SK-N-SH treated with all-trans-retinoic acid at 6 μM for 48 hours (cell line): ENCODE data around the gene PDE4B.

Source experiments
- ATAC-seq: fragments of 200-7000 bp; cut with Tn5 transposase; 3 replicates; pipeline ENCODE4 v1.9.1; 2020; ENCODE audit warnings: mild to moderate bottlenecking, moderate library complexity
- ARNTL ChIP-seq: fragments of 450-650 bp; formaldehyde crosslinking; IDR thresholded peaks from 2 replicates; pipeline ENCODE4 v1.5.0; 2020; ENCODE audit warnings: low read depth, mild to moderate bottlenecking, moderate library complexity, borderline replicate concordance
- CREB5 ChIP-seq: fragments of 250-450 bp; sonication (Bioruptor Pico); IDR thresholded peaks from 2 replicates; pipeline ENCODE4 v1.5.1; 2020; ENCODE audit warnings: low read depth, mild to moderate bottlenecking, moderate library complexity
- CSDC2 ChIP-seq: fragments of 250-450 bp; sonication (Bioruptor Pico); IDR thresholded peaks from 2 replicates; pipeline ENCODE4 v1.5.0; 2020; ENCODE audit warnings: mild to moderate bottlenecking, moderate library complexity
- ESRRG ChIP-seq: fragments of 250-450 bp; sonication (Bioruptor Pico); IDR thresholded peaks from 2 replicates; pipeline ENCODE4 v1.6.1; 2021; ENCODE audit warnings: mild to moderate bottlenecking
- GLIS3 ChIP-seq: fragments of 250-450 bp; sonication (Bioruptor Pico); IDR thresholded peaks from 2 replicates; pipeline ENCODE4 v1.5.0; 2020; ENCODE audit warnings: mild to moderate bottlenecking, moderate library complexity
- ISL1 ChIP-seq: fragments of 250-450 bp; sonication (Bioruptor Pico); IDR thresholded peaks from 2 replicates; pipeline ENCODE4 v2.1.2; 2022; ENCODE audit warnings: mild to moderate bottlenecking, moderate library complexity
- OSR1 ChIP-seq: fragments of 250-450 bp; sonication (Bioruptor Pico); IDR thresholded peaks from 2 replicates; pipeline ENCODE4 v1.8.0; 2022; ENCODE audit warnings: moderate library complexity, mild to moderate bottlenecking, inconsistent platforms
- PATZ1 ChIP-seq: fragments of 250-450 bp; sonication (Bioruptor Pico); IDR thresholded peaks from 2 replicates; pipeline ENCODE4 v1.8.0; 2020; ENCODE audit warnings: mild to moderate bottlenecking, moderate library complexity, borderline replicate concordance
- POU6F1 ChIP-seq: fragments of 250-450 bp; sonication (Bioruptor Pico); IDR thresholded peaks from 2 replicates; pipeline ENCODE4 v1.8.0; 2021; ENCODE audit warnings: low read depth, mild to moderate bottlenecking, moderate library complexity, borderline replicate concordance
- PPARA ChIP-seq: fragments of 250-450 bp; sonication (Bioruptor Pico); IDR thresholded peaks from 2 replicates; pipeline ENCODE4 v1.5.0; 2020; ENCODE audit warnings: mild to moderate bottlenecking, borderline replicate concordance
- RARB ChIP-seq: fragments of 250-450 bp; sonication (Bioruptor Pico); IDR thresholded peaks from 2 replicates; pipeline ENCODE4 v1.8.0; 2021; ENCODE audit warnings: mild to moderate bottlenecking, moderate library complexity
- SNAI2 ChIP-seq: fragments of 250-450 bp; sonication (Bioruptor Pico); IDR thresholded peaks from 2 replicates; pipeline ENCODE4 v1.5.0; 2020; ENCODE audit warnings: mild to moderate bottlenecking, moderate library complexity
- TCF4 ChIP-seq: fragments of 250-450 bp; sonication (Bioruptor Pico); IDR thresholded peaks from 2 replicates; pipeline ENCODE4 v1.8.0; 2021; ENCODE audit warnings: mild to moderate bottlenecking, moderate library complexity, borderline replicate concordance
- TOX ChIP-seq: fragments of 250-450 bp; sonication (Bioruptor Pico); IDR thresholded peaks from 2 replicates; pipeline ENCODE4 v1.8.0; 2021; ENCODE audit warnings: mild to moderate bottlenecking, moderate library complexity, borderline replicate concordance
- ZC3H10 ChIP-seq: fragments of 250-450 bp; sonication (Bioruptor Pico); IDR thresholded peaks from 2 replicates; pipeline ENCODE4 v1.5.1; 2021; ENCODE audit warnings: mild to moderate bottlenecking, moderate library complexity
- ZFP3 ChIP-seq: fragments of 250-450 bp; sonication (Bioruptor Pico); IDR thresholded peaks from 2 replicates; pipeline ENCODE4 v1.5.0; 2020; ENCODE audit warnings: mild to moderate bottlenecking, moderate library complexity
- ZFP30 ChIP-seq: fragments of 450-650 bp; formaldehyde crosslinking; IDR thresholded peaks from 2 replicates; pipeline ENCODE4 v1.5.0; 2022; ENCODE audit warnings: mild to moderate bottlenecking, moderate library complexity
- ZNF565 ChIP-seq: fragments of 450-650 bp; formaldehyde crosslinking; conservative IDR thresholded peaks from 2 replicates; pipeline ENCODE4 v1.5.0; 2020; ENCODE audit warnings: low read depth, mild to moderate bottlenecking, moderate library complexity
- ZNF70 ChIP-seq: fragments of 450-650 bp; formaldehyde crosslinking; IDR thresholded peaks from 2 replicates; pipeline ENCODE4 v1.5.0; 2020; ENCODE audit warnings: mild to moderate bottlenecking, moderate library complexity
- ZNF8 ChIP-seq: fragments of 450-650 bp; formaldehyde crosslinking; IDR thresholded peaks from 2 replicates; pipeline ENCODE4 v1.5.0; 2020; ENCODE audit warnings: mild to moderate bottlenecking, moderate library complexity

The PDE4B gene

GRCh38 chr1:66323958-66324625 is 531.4 kb downstream of the PDE4B start:
- no peak for ATAC-seq
- no peak for TF ChIP-seq ZC3H10
- TF ChIP-seq CREB5: no peak
- no peak for TF ChIP-seq CSDC2 (CRISPR knock-in tag)
- no peak for TF ChIP-seq GLIS3 (CRISPR knock-in tag)
- no peak for TF ChIP-seq ZNF70 (CRISPR knock-in tag)
- no peak for TF ChIP-seq SNAI2
- no peak for TF ChIP-seq TOX
- TF ChIP-seq ZFP30 (CRISPR knock-in tag): no peak
- no peak for TF ChIP-seq ISL1 (CRISPR knock-in tag)
- TF ChIP-seq, all 23 proteins: peak for 0

DNA sequence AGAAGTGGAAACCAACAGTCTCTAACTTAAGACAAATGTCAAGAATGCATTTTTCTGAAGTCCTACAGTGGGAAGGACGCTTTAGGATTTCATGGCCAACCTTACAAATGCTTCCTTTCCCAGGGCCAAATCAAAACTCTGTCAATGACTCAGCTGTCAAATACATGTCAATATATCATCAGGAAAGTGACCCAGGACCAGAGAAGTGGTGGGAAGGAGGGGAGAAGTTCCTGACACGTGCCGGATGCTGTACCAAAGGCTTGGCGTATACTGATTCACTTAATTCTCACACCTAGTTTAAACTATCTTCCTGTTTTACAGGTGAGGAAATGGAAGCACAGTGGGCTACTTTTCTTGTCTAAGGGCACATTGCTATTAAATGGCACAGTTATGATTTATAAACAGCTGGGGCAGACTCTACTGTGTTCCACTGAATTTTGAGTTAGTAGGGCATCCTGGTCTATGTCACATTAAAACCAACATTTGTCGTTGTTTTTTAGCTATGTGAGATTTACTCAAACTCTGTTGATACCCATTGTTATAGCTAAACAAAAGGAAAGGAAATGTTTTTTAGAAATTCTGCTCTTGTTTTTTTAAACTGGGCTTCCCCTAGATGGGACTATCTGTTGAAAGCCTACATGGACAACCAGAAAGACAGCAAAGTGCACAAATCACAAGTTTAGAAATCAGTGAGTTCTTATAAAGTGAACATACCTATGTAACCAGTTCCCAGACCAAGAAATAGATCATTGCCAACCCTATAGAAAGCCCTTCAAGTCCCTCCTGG is 533.1 kb downstream of the PDE4B start:
- TF ChIP-seq ISL1 (CRISPR knock-in tag) (no peak), TCF4 (CRISPR knock-in tag) (no peak)
- ATAC-seq: no peak

DNA sequence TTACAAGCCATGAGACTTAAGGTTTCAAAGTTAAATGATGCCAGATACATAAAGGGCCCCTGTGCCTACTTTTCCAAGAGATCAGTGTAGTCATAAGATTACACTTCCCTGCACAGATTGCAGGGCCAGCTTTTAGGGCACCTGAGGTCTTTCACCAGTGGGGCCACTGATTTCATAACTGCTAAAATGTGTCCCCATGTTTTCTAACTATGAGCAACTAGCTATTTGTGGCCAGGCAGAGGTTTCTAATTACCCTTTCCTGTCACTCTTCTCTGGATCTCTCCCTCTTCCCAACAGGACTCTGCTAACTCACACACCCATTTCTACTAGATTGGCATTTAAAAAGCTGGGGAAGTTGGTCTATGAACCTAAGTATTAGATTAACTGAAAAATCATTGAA is 534.2 kb downstream of the PDE4B start:
- TF ChIP-seq PPARA (CRISPR knock-in tag) (no peak), OSR1 (CRISPR knock-in tag) (no peak), ZNF565 (CRISPR knock-in tag) (no peak), TOX (no peak), RARB (CRISPR knock-in tag) (no peak), ZNF8 (CRISPR knock-in tag) (no peak), ZC3H10 (no peak), CSDC2 (CRISPR knock-in tag) (no peak), CREB5 (no peak), ZNF70 (CRISPR knock-in tag) (no peak), POU6F1 (CRISPR knock-in tag) (no peak), TCF4 (CRISPR knock-in tag) (no peak), ZFP30 (CRISPR knock-in tag) (no peak), ZFP3 (no peak)
- ATAC-seq: no peak

- TF ChIP-seq CSDC2 (CRISPR knock-in tag): no peak
- no peak for TF ChIP-seq POU6F1 (CRISPR knock-in tag)
- TF ChIP-seq ESRRG: no peak
- TF ChIP-seq RARB (CRISPR knock-in tag): no peak
- no peak for TF ChIP-seq ZNF565 (CRISPR knock-in tag)
- no peak for TF ChIP-seq ARNTL (CRISPR knock-in tag)
- TF ChIP-seq PATZ1 (CRISPR knock-in tag): no peak
- ATAC-seq: no peak
Observed at GRCh38 chr1:66327588-66327987, 534.9 kb downstream of the PDE4B start.
